ENCODE results near the gene LBR.

The LBR gene

DNA sequence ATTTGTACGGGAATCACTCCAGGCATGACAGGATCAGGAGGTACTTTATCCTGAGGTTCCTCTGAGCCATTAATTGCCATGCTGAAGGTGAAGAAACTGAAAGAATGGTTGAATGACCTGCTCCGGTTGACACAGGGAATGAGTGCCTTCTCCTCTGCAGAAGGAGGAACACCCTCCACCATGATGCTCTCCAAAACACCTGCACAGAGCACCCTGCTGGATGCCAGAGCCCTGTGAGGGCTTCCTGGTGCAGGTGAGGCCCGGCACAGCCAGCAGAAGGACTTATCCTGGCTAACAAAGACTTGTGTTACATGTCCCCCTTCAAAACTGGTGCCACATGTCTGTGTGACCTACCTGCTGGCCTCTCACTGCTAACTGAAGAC is 14.3 kb upstream of the LBR start:
- DNase-seq, result no peak

DNA sequence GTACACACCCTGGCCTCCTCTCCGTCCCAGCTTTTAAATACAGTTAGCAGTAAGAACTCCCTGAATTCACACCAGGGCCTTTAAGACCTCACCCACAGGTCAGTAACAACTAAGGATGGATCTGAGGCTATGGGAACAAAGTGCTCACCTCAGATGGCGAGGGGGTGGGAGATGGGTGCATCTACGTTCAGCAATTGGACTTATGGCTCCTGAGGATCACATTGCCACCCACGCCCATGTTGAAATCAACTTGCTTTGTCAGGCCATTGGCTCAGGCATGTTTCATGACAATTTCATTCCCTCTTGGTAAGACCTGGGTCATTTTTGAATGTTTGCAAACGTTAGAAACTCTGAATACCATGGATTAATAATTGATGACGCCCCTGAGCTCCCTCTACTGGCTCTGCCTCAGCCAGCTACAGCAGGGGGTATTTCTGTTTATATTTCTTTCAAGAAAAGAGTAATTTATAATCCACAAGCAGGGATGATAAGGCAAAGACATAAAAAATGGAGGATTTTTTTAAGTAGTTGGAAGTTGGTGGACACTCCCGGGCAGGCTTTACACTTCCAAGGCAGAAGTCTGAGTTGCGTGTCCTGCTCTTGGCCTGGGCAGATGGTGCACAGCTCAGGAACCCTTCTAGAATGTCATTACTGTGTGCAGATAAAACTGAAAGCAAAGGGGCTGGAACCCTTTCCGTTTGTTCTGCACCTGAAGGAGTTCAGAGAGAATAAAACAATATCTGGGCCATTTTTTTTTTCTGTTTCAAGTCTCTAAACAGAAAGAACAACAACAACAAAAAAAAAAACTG is 13.7 kb upstream of the LBR start:
- DNase-seq, result no peak

DNA sequence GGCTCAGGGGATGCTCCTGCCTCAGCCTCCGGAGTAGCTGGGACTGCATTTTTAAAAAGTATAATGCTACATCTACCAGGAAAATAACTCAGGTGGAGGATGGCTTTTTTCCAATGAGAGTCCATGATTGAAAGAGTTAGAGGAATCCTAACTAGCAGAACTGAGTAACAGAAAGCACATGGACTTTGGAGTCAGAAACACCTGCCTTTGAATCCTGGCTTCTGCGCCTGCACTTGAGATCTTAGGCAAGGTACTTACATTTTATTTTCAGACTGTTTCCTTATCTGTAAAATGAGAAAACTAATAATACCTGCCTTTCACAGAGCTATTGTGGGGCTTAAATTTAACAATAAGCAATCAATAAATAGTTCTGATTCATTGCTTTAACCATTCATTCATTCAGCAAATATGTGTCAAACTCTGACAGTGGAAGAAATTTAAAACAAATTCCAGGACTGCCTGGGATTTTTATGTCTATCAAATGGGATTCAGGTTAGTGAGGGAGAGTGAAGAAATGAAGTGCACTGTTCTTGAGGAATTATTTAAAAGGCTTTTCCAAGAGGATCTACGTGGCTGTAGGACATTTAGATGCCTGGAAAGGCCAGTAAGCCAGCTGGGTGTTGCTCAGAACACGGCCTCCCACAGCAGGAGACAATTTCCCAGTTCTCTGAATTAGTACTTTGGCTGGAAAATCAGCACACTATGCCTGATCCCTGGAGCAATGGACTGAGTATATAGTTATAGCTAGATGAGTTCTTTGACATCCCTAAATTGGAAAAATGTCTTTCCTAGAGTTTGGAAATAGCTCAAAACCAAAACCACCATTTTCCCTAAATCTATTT is 12.8 kb upstream of the LBR start:
- DNase-seq, result no peak

DNA sequence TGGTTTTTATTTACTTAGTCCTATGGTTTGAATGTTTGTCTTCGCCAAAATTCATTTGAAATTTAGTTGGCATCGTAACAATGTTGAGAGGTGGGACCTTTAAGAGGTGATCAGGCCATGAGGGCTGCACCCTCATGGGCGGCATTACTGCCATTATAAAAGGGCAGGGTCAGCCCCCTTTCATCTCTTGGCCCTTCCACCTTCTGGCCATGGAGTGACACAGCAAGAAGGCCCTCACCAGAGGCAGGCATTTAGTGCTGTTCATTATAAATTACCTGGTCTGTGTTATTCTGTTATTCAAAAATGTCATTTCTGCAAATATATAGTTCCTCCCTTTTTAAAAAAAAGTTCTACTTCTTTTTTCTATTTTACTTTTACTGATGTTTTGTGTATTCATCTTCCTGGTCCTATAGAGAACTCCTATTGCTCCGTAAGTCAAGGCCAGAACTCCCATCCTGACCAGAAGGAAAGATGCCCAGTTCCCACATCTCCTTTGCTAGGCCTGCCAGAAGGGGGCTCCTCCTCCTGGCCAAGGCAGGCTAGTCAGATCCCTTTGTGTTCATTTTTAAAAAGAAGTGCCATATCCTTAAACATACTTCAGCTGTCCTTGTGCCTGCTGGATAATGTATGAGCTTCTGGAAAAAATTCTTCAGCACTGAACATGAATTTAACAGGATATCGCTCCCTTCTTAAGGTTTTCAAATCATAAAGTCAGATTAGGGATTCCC is 10.0 kb upstream of the LBR start:
- DNase-seq, result peak; percentile 21 to 28

DNA sequence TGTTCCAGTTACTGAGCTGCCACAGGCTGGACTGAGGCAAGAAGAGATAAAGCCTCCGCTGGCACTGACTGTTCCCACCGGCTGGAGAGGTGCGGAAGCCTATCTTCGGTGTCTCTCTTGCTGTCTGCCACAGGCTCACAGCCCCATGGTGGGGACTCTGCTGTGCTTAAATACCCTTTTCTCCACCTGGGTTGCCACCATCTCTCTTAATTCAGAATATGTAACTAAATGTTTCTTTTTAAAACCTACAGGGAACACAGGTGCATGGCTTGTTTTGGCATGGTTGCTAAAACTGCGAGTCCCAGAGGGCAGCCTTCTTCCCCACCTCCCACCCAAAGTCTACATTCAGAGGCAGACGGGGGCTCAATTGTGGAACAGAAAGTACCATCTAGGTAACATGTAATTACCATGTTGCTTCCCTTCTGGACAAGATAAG is 8.1 kb upstream of the LBR start:
- DNase-seq, result no peak

DNA sequence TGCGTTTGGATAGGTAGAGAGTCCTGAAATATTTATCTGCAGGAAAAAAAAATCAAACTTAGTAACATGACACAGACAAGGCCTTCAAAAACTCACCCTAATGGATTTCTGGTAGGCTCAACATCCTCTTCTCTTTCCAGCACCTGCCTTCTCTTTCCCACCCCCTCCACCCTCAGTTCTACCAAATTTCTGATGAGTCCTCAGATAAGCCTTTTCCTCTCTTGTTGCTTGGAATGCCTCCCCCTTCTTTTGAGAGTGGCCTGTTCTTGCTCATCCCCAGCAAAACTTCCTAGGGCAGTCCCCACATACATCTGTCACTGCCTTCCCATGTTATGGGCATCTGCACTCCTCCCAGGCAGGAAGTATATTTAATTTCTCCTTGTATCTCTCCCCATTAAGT is 7.6 kb upstream of the LBR start:
- no peak for DNase-seq

DNA sequence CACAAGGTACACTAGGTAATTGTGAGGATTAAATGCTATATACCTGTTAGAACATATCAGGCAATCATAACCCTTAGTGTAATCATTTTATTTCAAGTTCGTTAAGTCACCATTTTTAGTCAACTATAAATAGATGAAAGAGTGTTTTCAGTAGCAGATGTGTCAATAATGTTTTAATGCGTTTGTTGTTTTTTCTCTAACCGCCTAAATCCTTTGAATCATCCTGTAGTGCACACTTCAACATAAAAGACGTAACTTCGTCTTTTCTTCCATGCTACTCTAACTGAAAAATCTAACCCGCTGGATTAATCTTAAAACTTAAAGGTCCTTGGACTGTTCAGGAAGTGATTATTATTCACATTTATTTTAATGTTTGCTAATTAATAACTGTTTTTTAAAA is 7.2 kb upstream of the LBR start:
- DNase-seq, result no peak

DNA sequence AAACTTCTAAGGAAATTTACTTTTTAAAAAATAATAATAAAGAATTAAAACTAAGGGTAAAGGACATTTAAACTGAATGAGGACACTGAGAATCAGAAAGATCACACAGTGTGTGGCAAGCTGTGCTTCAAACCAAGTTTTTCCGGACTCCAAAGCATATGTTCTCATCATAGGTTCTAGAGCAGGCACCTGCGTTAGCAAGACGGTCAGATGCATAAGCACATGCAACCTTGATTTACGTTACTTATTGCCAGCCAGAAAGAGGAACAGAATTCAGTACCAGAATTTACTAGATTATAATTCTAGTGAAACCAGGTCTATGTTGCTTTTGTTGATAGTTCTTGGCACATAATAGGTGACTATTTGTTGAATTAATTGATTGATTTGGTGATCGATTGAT is 6.2 kb upstream of the LBR start:
- no peak for DNase-seq

DNA sequence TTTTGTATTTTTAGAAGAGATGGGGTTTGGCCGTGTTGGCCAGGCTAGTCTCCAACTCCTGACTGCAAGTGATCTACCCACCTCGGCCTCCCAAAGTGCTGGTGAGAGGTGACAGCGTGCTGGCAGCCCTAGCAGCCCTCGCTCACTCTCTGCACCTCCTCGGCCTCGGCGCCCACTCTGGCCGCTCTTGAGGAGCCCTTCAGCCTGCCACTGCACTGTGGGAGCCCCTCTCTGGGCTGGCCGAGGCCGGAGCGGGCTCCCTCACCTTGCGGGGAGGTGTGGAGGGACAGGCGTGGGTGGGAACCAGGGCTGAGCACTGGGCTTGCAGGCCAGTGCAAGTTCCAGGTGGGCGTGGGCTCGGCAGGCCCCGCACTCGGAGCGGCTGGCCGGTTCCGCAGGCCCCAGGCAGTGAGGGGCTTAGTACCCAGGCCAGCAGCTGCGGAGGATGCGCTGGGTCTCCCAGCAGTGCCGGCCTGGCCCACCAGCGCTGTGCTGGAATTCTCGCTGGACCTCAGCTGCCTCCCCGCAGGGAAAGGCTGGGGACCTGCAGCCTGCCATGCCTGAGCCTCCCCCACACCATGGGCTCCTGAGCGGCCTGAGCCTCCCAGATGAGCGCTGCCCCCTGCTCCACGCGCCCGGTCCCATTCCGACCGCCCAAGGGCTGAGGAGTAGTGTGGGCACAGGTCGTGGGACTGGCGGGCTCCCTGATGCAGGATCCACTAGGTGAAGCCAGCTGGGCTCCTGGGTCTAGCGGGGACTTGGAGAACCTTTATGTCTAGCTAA is 3.4 kb upstream of the LBR start:
- DNase-seq, result no peak

DNA sequence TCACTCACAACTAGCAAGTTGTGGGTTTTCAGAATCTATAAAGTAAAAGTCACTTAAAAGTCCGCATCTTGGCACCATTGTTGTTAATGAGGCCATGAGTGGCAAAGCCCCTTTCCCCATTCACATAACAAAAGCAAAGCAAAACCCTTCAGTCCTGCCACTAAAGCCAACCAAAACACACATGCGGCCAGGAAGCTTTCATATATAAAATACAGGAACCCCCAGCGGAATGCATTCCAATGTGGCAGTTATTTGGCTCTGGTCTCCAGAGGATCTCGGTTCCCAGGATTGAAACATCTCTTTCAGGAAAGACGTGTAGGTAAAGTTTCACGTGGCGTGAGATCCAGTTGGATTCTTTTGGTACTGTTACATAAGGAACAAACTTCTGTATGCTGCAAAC is 2.5 kb upstream of the LBR start:
- no peak for DNase-seq

DNA sequence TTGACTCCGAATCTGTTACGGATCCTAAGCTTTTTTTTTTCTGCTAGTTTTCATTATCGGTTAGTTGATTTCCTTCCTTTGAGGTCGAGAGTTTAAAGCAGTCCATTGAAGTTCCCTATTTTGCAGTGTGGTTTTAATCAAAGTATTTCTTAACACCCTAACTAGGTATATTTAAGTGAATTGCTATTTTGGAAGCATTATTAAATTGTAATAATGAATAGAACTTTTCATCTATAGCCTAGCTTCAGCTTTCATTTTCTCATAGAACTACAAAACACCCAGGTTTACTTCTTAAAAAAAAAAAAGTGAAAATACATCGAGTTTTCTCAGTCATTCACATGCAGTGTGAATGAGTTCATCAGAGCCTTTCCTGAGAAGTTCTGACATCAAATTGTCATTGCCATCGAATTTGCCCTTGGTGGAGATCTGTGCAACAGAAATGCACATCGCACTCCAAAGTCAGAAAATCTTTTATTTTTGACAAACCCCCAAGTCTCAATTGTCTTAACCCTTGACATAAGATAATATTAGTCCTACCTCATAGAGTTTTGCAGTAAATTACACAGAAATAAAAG is 1.1 kb upstream of the LBR start:
- peak; percentile 92 to 94 for DNase-seq

DNA sequence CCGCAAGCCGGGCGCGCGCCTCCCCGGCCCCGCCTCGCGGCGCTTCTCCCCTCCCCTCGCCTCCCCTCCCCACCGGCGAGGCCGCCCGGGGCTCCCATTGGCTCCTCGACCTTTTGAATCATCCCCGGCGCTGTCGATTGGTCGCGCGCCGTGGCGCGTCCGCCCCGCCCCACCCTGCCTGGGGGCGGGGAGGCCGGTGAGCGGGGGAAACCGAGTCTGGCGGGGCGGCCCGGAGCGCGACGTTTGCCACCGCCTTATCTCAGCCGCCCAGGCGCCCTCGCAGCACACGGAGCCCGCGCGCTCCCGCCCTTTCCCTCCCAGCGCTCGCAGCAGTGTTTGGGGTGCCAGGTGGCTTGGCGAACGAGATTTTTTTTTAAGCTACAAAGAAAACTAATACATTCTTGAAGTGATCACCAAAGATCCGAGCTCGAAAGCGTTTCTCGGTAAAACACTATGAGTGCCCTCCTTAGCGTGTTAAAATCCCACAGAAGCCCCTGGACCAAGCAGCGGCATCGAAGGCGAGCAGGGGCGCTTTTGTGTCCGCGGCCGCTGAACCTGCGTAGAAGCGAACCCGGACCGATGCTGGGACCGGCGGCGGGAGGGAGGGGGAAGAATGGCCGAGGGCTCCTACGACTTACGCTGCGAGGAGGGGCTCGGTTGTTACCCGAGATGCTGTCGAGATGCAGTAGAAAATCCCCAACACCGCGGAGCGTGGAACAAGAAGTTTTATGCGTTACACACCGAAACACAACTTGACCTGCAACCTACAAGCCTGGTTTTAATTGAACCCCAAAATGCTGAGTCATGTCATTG is 436 bp upstream of the LBR start:
- DNase-seq, result peak; percentile 75

DNA sequence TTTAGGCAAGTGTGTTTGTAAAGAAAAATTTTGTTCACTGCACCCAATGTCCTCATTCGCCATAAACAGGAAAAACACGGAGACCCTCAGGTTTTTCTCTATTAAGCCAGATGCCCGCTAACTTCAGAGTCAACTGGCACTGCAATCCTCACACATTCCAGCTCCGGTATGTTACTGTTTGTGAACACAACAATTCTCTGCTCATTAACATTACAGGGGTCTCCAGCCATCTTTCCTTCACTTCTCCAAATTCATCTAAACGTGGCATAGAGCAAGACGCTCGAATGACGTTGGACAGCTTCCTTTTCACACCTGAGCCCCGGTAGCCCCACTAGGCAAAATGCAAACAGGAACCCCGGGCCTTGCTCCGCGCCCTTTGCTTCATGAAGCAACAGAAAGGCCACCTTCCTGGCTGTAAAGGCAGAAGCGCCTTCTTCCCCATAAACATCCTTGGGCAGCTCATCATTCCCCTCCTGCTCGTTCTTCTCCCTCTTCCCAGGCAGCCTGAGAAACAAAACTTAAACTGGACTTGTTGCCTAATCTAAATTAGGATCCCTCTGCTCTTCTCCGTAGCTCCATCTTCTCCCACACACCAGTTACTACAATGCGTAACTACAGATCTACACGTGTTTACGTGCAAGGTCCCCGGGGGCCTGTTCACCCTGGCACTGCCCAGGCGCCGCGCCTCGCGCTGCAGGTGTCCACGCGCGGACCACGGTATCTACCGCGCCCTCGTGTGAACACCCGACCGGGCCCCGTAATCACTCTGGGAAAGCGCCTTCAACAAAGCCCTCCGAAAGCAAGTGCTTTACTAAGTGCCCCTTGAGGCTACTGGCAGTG is 1.2 kb downstream of the LBR start:
- peak; percentile 8 to 16 for DNase-seq

DNA sequence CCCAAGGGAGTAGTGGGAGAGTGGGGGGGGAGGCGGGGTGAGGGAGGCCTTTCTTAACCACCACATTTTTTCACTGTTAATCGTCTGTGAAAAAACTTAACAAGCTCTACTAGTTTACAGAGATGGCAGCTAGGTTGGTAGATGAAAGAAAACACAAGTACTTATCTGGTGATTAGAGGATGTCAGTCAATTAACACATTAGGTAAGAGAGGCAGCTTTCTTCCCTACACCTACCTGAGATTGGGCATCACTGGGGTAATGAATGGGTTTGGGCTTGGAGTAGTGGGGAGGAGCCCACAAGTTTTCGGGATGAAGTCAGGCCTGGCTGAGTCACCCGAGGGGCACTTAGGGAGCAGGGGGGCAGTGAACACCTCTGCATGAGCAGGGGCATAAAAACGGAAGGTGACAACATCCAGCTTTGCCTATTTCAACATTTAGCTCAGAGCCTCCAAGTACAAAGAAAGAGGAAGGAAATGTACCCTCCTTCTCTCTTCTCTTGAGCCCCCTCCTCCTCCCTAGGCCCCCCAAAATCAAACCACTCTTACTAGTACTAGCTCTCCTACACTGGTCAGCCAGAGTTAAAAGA is 2.5 kb downstream of the LBR start:
- peak; percentile 69 to 77 for DNase-seq

DNA sequence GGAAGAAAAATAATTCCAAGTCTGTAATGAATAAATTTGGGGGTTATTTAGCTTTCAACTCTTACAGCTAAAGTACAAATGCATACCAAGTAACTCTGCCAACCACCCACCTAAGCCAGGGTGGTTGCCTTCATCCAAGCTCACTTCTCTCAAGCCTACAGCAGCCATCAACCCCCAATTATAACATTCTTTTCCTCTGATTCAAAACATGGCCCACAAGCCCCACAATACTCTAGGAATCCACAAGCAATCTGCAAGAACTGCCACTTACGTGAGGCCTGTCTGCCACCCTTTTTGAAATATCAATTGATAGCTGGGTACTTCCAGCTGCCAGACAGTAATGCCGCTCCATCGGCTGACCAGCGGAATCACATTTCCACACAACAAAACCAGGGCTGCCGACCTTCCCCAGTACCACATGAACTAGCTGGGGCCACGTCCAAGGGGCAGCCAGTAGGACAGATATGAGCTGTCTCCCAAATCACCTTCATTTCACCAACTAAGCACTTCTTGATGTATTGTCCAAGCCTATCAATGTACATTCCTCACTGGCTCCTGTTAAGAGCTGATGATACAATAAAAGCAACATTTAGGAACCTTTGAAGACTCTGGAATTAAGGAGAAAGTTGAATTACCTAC is 3.2 kb downstream of the LBR start:
- no peak for DNase-seq

DNA sequence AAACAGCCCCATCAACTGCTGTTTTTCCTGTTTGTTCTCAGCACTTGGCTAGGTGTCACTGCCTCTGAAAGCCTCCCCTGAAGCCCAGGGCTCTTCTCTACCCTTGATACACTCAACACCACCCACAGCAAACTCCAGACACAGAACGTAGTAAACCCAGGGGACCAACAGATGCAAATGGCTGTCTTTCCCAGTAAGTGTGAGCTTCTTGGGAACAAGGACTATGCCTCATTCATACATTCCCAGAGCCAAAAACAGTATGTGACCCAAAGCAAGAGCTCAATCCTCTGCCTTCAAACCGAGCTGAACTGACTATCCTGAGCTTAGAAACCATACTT is 4.4 kb downstream of the LBR start:
- no peak for DNase-seq

DNA sequence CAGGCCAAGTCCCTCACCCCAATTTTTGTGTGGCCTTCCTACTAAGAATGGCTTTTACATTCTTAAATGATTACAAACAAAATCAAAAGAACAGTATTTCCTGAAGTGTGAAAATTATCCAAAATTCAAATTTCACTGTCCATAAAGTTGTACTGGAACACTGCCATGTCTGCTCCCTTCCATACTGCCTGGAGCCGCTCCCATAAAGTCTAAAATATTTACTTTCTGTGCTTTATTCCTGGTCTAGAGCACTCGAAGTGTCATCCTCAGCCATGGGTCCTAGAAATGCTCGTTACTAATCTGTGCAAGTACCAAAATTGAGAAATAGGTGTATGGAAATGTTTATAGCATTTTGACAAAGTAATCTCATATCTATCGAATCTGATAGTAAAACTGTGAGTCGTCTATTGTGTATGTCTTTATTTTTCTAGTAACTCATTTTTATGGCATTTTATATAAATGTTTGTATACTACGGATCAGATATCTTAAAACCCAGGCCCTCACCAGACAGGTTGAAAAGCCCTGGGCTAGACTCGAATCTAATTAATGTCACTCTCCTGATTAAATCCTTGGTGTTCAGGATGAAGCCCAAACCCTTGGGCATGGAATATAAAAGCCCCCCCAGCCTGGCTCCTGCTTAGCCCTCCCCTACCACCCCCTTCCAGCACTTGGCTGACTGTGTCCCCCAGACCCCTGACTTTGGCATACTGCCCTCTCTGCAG is 4.9 kb downstream of the LBR start:
- DNase-seq, result no peak

DNA sequence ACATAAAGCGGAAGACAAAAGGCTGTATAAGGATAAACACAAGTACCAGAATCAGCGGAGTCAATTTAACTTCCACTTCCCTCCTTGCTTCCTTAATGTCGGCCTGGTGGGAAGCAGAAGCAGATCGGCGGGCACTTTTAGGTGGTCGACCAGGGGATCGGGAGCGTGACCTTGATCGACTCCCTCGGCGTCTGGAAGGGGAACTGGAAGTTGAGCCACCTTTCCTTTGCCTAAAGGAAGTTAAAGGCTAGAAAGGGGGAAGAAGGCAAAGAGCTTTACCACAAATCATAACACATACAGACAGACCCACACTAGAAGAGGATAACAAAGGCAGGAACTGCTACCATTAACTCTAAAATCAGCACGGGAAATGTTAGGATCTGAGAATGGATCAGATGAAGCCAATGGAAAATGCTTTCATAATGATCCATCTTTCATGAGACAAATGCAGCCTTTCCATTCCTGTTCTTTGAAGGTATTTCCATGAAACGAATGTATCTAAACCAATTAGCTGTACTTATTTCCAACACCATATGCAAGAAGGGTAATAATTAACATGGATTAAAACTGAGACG is 5.7 kb downstream of the LBR start:
- DNase-seq, result peak; percentile 23 to 32

DNA sequence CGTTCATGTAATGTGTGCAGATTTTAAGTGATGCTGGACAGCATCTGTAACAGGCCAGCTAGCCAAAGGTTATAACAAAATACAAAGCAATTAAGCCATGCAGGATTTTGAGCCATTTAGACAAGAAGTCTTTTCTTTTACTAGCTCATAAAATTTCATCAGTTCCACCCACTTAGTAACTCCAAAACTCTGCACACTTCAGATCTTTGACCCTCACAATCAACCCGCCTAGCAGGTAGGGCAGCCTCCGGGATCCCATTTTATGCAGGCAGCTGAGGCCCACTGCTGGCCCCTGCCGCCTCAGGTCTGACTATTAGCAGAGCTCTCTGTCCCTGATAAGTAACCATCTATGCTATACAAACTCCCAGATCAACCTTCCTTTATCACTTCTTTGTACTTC is 9.2 kb downstream of the LBR start:
- DNase-seq, result no peak

All from AML-193 (cell line).